Measurements from ENCODE around the gene SULT4A1.

SULT4A1 gene

DNA sequence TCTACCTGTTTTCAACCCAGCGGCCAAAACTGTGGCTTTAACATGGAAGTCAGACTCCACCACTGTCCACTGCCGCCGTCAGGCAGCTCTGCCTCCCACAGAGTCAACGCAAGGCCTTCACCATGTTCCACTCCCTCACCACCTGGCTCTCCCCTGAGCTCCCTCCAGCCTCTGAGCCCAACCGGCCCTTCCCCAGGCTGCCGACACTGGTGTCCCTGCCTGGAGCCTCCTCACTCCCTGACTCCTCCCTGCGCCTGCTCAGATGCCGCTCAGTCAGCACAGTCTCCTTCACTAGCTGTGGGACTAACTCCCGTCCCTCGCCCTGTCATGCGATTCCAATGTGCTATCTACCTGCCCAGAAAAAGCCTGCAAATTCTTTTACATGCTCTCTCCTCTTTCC is 16.3 kb downstream of the SULT4A1 start:
- DNase-seq (ENCODE audit: low read depth in 2 of 3, low spot score in 1 of 3) = no peak

DNA sequence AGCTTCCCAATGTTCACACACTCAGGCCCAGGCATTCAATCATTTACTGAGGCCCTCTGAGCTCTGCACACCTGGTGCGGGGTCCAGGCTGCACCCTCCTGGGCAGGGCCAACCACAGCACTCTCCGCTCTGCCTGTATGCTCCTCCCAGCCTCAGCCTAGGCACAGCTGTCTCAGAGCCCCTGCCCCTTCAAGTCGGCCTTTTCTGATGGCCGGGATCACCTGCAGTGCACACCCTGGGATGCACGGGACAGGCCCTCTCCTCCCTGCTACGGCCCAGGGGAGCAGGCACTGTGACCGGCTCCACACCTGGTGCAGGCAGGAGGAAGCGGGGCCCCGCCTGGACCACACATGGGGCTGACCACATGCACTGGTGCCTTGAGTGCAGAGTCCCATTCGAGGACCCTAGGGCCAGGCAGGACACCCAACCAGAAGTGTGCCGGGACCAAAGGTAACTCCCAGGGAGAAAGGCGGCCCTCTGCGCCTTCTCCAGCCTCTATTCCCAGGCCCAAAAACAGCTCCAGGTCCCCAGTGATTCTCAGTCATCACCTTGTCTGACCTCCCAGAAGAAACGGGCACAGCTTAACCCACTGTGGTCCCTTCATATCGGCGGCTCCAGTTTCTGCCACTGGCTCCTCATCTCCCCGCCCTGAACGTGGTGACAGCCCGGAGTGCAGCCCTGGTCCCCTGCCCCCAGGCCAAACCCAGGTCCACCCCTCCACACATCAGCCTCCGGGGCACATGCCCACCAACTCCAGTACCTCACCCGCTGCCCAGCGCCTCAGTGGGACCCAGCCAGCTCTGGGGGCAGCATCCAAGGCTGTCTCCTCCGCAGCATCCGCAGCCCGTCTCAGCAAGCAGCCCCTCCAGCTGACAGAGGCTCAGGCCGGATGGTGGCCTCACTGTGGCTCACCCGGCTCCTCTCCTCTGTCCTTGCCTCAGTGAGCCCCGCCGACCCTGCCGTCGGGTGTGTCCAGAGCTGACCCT is 17.5 kb downstream of the SULT4A1 start:
- no peak for DNase-seq (ENCODE audit: low read depth in 2 of 3, low spot score in 1 of 3)

DNA sequence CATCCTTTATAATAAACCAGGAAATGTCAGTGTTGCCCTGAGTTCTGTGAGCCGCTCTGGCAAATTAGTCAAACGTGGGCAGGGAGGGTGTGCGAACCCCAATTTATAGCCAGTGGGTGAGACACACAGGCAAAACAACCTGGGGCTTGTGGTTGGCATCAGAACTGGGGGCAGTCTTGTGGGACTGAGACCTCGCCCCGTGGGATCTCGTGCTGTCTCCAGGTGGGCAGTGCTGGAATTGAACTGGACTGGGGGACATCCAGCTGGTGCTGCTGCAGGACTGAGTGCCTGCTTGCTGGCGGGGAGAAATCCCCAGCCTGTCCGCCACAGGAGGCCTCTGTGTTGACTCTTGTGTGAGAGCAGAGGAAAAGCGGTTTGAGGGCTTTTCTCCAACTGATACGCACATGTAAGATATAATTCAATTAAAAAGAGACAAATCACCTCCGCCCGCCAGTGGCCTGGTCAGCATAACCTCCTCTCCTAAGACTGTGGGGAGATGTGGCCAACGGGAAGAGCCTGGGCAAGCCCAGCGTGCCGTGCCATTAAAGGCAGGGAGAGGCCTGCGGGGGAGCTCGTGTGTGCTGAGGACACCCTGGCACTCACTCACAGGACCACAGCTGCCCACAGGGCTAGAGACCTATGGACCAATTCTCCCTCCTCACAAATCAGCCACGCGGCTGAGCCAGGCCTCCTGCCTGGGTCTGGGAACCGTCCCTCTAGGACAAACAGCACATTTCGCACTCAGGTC is 18.4 kb downstream of the SULT4A1 start:
- DNase-seq (ENCODE audit: low read depth in 2 of 3, low spot score in 1 of 3) = no peak

DNA sequence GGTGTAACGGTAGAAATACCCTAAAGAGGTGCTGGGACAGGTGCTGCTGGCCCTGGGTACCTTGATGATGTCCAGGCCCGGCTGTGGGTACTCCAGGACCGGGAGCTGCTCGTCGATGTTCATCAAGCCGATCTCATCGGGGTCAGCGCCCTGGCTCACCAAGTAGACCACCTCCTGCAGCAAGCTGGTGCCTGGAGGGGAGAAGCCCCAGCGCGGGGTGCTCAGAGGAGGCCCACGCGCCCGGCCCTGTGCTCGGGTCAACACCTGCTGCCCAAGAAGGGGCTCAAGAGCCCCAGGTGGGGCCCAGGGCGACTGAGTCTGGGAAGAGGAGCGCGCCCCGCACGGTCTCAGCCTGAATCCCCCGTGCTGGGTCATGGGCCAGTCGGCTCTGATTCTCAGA is 20.6 kb downstream of the SULT4A1 start:
- no peak for DNase-seq (ENCODE audit: low read depth in 2 of 3, low spot score in 1 of 3)

DNA sequence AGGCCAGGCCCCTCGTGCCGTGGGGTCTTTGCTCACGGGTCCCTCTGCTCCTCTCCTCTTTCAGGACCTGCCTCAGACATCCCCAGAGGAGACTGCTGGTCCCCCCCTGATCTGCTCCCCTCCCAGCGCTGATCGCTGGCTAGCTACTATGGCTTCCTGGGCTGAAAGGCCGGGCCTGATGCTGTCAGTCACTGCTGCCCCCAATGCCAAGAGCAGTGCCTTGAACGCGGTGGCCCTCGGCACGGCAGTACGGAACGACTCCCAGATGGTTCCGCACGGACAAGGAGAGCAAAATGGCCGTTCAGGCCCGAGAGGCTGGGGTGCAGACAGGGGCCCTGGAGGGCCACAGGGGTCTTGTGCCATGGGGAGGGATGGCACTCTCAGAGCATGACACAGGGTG is 21.5 kb downstream of the SULT4A1 start:
- no peak for DNase-seq (ENCODE audit: low read depth in 2 of 3, low spot score in 1 of 3)

DNA sequence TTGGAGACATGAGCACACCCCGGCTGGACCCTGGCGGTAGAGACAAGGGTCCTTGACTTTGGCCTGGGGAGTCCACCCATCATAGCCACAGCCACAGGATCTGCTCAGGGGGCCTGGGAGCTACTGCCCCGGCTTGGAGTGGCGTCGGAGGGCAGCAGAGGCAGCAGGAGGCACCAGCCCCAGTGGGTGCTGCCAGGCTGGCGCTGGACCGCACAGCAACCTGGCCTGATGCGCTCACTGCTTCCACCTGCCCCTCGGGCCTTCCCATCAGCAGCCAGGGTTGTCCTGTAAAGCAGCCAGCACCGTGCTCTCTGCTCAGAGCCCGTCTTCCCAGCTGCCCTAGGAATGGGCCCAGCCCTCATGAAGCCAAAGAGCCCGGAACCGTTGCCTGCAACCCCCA is 21.9 kb downstream of the SULT4A1 start:
- no peak for DNase-seq (ENCODE audit: low read depth in 2 of 3, low spot score in 1 of 3)

DNA sequence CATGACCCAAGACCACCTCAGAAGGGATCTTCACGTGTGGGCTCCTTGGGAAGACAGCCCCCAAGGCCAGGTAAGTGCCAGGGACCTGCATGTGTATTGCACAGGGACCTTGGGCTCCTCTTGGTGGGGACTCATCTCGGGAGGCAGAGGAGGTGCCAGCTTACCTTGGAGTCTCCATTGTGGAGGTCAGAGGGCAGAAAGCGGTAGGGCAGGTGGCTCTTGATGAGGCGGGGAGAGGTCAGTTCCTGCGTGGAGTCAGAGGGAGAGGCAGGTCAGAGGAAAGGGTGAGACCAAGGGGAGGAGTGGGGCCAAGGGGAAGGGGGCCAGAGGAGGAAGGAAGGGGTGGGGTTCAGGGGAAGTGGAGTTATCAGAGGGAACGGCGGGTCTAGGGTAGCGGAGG is 22.5 kb downstream of the SULT4A1 start:
- no peak for DNase-seq (ENCODE audit: low read depth in 2 of 3, low spot score in 1 of 3)

DNA sequence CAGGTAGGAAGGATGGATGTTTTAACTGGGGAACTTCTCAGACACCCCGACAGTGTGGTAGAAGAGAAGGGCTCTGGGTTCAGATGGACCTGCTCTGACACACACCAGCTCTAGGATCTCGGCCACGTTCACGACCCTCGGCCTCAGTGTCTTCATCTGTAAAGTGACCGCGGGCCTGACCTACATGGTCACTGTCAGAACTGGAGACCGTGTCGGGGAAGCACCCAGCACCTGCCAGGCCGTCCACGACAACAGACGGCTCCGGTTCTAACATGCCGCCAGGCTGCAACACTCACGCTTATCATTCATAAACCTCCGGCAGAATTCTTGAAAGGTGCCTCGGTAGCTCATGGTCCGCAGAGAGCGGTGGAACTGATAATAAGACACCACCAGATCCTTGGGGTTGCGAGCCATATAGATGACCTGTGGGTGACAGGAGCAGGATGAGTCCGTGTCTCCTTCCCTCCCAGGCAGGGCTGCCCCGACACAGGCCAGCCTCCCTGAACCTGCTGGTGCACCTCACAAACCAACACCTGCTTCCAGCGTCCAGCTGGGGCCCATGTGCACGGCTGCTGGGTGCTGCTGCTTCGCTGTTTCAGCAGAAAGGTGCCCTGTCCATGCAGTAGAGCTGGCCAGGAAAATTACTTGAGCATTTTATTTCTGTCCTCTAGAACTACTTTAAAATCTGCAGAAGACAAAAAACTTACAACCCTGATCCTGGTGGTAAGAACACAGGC is 23.6 kb downstream of the SULT4A1 start:
- no peak for DNase-seq (ENCODE audit: low read depth in 2 of 3, low spot score in 1 of 3)

DNA sequence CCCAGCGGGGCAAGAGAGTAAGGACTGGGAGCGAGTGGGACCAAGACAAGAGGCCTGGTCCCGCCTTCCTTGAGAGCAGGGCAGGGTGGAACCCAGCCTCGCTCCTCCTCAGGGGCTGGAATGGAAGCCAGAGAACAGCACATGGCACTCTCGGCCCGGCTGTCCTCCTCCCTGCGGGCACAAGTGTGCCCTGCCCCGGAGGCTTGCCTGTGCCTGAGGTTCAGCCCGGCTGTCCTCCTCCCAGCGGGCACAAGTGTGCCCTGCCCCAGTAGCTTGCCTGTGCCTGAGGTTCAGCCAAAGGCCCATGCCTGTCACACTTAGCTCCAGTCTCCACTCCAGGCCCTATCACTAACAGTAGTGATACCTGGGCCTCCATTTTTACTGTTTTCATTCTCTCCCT is 24.2 kb downstream of the SULT4A1 start:
- no peak for DNase-seq (ENCODE audit: low read depth in 2 of 3, low spot score in 1 of 3)

DNA sequence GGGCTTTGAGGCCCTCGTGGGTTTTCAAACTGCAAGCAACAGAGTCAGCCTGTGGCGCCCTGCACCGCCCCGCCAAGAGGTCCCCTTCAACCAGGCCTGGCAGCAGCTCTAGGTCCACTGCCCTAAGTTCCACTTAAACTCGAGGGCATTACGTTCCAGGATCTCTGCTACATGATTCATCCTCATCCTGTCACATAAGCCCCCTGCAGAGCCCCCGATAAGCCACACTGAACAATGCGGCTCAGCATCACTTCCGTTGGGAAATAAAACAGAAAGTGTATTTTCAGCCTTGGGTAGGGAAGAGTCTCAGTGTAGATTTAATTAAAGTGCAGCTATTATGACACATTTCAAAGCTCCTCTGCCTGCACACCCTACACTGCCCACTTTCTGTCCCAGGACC is 24.6 kb downstream of the SULT4A1 start:
- DNase-seq (ENCODE audit: low read depth in 2 of 3, low spot score in 1 of 3) = no peak

DNA sequence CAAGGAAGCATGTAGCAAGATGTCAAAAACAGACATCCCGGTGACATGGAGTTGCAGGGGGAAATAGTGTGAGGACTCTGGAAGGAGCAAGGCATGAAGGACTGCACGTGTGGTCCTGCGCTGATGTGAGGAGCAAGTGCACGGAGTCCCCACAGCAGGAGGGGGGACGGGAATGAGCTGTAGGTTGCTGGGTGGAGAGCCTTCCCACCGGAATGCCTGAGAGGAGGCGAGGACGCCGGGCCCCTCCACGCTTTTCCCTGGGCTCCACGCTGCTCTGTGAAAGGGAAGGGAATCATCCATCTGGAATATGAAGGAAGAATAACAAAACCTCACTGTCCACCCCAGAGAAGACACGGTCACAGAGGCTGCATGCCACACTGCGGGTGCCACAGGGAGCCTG is 26.6 kb downstream of the SULT4A1 start:
- DNase-seq (ENCODE audit: low read depth in 2 of 3, low spot score in 1 of 3) = no peak

DNA sequence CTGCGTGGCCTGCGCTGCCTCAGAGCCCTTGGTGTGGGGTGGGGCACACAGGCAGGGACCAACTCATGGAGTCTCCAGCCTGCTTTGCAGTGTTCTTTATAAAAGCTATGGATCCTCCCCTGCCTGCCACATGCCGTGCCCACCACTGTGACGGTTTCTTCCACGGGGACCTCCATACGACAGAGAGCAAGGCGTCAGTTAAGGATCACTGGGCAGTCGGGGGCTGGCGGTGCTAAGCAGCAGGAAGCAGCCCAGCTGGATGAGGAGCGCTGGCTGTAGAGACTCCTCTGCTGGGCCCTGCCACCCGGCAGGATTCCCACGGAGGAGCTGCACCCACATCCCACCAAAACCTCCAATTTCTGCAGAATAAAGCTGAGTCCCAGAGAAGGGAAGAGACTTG is 27.1 kb downstream of the SULT4A1 start:
- no peak for DNase-seq (ENCODE audit: low read depth in 2 of 3, low spot score in 1 of 3)

DNA sequence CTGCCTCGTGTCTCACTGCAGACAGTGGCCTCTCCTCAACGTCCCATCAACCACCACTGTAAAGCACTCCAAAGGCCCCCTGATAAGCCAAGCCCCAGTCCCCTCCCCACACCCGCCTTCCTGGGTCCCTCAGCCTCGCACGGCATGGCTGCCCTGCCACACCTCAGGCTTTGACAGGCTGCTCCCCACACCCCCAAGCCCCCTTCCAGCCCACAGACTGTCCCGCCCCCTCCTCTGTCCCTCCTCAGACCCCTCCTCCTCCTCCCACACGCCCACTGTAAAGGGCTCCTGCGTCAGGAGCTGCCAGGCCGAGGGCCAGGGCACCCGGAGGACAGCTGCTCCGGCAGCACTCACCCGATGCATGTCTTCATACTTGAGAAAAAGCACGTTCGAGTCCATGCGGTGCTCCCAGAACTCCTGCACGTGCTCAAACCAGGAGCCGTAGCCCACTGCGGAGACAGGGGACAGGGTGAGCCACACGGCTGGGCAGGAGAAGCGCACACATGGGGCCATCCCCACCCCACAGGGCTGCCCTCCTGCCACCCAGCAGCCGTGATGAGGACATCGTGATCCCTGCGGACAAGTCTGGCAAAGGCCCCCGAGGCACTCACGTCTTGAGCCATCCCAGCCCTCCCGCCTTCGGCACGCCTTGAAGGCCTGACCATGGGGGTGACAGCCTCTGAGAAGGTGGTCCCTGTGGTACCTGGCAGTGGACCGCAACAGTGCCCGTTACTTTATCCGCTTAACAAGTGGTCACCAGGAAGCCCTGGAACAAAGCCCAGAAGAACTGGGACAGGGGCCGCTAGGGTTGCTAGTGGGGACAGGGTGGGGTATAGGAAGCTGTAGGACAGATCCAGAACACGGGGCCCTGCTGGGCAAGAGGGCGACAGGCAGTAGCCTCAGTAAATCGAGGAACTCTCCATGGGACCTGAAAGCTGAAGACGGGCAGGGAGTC is 28.8 kb downstream of the SULT4A1 start:
- DNase-seq (ENCODE audit: low read depth in 2 of 3, low spot score in 1 of 3) = no peak

DNA sequence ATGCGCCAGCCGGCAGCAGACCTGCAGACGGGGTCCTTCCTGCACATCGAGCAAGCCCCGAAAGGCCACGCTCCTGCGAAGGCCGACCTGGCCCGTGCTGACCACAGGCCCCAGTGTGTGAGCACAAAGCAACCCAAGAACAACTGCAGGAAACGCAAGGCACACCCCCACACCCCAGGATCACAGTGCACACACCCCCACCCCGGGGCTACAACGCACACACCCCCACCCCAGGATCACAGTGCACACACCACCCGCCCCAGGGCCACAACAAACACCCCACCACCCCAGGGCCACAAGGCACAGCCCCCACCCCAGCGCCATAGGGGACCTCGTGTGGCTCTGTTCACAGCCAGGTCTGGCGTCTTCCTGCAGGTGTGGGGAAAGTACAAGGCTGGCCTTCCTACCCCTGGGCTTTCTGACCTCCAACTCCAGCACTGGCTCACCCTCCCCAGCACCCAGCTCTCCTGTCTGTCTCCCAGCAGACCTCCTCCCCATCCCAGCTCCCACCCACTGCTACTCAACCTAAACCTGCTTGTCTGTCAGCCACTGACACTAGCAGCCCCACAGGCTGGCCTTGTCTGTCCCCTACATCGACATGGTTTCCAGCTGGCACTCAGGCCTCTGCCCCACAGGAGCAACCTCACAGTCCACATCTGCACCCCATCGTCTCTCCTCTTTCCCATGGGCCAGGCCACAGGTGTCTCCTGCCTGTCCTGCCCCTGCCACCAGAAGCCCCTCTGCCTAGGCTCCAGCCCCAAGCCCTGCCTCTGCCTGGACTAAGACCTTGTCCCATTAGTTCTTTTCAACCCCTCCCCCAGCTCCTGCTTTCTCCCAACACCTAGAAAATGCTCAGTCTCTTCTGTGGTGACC is 29.7 kb downstream of the SULT4A1 start:
- DNase-seq (ENCODE audit: low read depth in 2 of 3, low spot score in 1 of 3) = no peak

DNA sequence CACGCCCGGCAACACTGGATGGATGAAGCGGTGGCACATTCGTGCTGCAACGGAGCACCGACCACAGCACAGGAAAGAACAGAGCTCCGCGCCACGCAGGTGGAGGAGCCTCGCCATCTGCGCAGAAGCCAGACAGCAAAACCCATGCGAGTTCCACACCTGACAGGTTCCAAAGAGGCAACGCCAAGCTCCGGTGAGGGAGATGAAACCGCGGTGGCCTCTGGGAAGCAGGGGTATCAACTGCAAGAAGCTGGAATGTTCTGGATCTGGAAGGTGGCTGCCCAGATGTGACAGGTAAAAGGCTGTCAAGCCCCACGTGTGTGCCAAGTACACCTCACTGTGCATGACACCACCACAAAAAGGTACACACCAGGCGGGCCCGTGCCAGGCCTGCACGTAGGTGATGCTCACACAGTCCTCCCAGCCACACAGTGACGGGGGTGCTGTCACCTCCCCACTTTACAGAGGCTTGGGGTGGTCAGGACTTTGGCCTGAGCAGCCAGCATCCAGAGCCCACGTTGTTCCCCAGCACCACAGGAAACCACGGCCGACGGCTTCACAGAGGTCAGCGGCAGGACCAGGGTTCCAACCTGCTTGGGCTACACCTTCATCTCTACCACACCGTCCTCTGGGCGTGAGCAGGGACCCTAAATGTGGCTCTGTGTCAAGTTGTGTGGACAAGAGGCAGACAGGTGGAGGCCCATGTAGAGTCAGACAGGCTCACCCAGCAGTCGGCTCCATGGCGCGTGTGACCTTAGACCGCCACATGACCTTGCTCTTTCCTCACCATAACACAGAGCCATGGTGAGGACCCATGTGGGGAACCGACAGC is 30.5 kb downstream of the SULT4A1 start:
- DNase-seq (ENCODE audit: low read depth in 2 of 3, low spot score in 1 of 3) = no peak

DNA sequence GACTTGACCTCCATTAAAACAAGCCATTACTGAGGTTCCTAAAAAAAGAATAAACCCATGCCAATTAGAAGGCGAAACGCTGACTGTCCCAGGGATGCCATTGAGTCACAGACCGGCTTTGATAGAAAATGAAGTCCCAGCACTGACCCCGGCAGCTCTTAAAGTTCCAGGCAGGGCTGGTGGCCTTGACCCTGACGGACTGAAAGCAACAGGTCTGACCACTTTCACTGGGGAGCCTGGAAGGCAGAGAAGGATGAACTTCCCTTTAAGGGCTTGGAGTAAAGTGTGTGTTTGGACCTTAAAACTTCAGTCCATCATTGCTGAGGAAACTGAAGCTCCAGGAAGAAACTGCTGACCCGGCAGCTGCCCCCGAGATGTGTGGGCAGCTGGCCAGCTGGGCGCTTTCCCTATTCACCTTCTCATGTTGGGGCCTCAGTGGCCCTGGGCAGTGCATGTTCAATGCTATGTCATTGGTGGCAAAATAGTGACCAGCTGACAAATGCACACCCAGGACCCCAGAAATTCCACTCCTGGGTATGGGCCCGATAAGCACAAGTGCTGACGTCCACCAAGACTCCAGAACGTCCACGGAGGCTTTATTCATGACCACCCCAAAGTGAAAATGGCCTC is 31.3 kb downstream of the SULT4A1 start:
- DNase-seq (ENCODE audit: low read depth in 2 of 3, low spot score in 1 of 3) = no peak

DNA sequence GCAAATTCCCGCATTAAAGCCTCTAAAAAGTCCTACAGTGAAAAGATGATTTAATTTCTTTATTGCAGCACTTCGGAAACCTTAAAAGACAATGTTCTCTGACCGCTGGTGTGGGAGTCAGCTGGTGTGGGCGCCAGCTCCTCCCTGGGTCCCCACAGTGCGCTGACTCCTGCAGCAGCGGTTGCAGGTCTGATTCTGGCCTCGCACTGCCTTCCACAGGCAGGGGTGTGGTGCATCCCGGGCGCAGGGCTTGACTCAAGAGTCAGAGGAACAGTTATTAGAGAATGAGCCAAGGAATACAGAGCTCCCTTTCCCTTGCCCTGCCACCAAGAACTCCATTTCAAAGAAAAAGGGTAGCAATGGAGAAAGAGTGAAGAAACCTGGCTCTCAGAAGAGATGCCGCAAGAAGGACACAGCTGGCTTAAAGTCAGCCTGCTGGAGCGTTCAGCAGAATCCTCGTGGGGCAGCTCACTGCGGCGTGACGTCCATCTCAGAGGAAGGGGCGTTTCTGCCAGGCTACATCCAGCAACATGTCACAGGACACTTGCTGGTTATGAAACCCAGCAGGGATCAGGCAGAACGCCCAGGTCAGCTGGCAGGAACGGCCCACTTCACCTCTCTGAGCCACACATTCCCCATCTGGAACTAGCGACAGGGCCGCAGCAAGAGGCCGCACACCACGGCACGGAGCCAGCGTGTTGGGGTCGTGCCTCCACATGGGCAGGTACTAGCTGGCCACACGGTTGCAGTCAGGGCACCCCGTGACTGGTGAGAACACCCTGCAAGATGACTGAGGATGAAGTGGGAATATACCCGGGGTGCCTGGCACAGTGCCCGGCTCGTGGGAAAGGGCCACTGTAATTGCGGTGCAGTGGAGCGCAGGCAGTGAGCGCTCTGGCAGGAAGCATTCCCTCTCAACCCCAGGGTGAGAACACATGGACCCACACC is 32.1 kb downstream of the SULT4A1 start:
- DNase-seq (ENCODE audit: low read depth in 2 of 3, low spot score in 1 of 3) = no peak

Data from stimulated activated CD4-positive, alpha-beta T cell treated with anti-CD3 and anti-CD28 coated beads, Interleukin-12 subunit alpha, Interleukin-12 subunit beta, amount 100 ng/mL, for 48 hours (primary cell).